ENCODE data around the gene NKD2. TPM values are rescaled to one million over a fixed set of nuclear protein-coding genes. Genes with fewer than 3 reads are reported as not detected.

The NKD2 gene
- total RNA-seq, 1 experiment from 2014 or later = 2.1 TPM

GRCh38 chr5:1062761-1063568, 54.4 kb downstream of the NKD2 start:
- in situ Hi-C loops (cut with HindIII; ENCODE audit: low sequenced_read_pairs) = no loop called here
- no peak for DNase-seq (ENCODE audit: low spot score)

- in situ Hi-C loops (cut with HindIII; ENCODE audit: low sequenced_read_pairs) = no loop called here
- DNase-seq (ENCODE audit: low spot score) = no peak
These were observed 55.2 kb downstream of the NKD2 start for GRCh38 chr5:1063661-1064382.

- in situ Hi-C loops (cut with HindIII; ENCODE audit: low sequenced_read_pairs) = no loop called here
- DNase-seq (ENCODE audit: low spot score) = no peak
These were observed 56.0 kb downstream of the NKD2 start for GRCh38 chr5:1064383-1065142.

GRCh38 chr5:1065143-1065750, 56.6 kb downstream of the NKD2 start:
- DNase-seq (ENCODE audit: low spot score) = no peak
- in situ Hi-C loops (cut with HindIII; ENCODE audit: low sequenced_read_pairs) = no loop called here

GRCh38 chr5:1065891-1066650, 57.5 kb downstream of the NKD2 start:
- in situ Hi-C loops (cut with HindIII; ENCODE audit: low sequenced_read_pairs) = no loop called here
- DNase-seq (ENCODE audit: low spot score) = no peak

- in situ Hi-C loops (cut with HindIII; ENCODE audit: low sequenced_read_pairs) = no loop called here
- no peak for DNase-seq (ENCODE audit: low spot score)
These were observed 58.1 kb downstream of the NKD2 start for GRCh38 chr5:1066676-1067075.

- in situ Hi-C loops (cut with HindIII; ENCODE audit: low sequenced_read_pairs) = no loop called here
- DNase-seq (ENCODE audit: low spot score) = no peak
These were observed 58.8 kb downstream of the NKD2 start for GRCh38 chr5:1067141-1068121.

GRCh38 chr5:1068204-1068894, 59.7 kb downstream of the NKD2 start:
- in situ Hi-C loops (cut with HindIII; ENCODE audit: low sequenced_read_pairs) = no loop called here
- no peak for DNase-seq (ENCODE audit: low spot score)

- in situ Hi-C loops (cut with HindIII; ENCODE audit: low sequenced_read_pairs) = no loop called here
- DNase-seq (ENCODE audit: low spot score) = no peak
These were observed 60.5 kb downstream of the NKD2 start for GRCh38 chr5:1068895-1069719.

GRCh38 chr5:1069720-1070088, 61.1 kb downstream of the NKD2 start:
- no peak for DNase-seq (ENCODE audit: low spot score)
- in situ Hi-C loops (cut with HindIII; ENCODE audit: low sequenced_read_pairs) = no loop called here

GRCh38 chr5:1073239-1074102, 64.9 kb downstream of the NKD2 start:
- in situ Hi-C loops (cut with HindIII; ENCODE audit: low sequenced_read_pairs) = no loop called here
- DNase-seq (ENCODE audit: low spot score) = no peak

GRCh38 chr5:1074226-1074625, 65.6 kb downstream of the NKD2 start:
- in situ Hi-C loops (cut with HindIII; ENCODE audit: low sequenced_read_pairs) = no loop called here
- DNase-seq (ENCODE audit: low spot score) = no peak

- in situ Hi-C loops (cut with HindIII; ENCODE audit: low sequenced_read_pairs) = no loop called here
These were observed 66.4 kb downstream of the NKD2 start for GRCh38 chr5:1074816-1075554.

GRCh38 chr5:1075555-1075881, 66.9 kb downstream of the NKD2 start:
- no peak for DNase-seq (ENCODE audit: low spot score)
- in situ Hi-C loops (cut with HindIII; ENCODE audit: low sequenced_read_pairs) = no loop called here

More at GRCh38 chr5:1074816-1075554, 66.4 kb downstream of the NKD2 start:
- DNase-seq (ENCODE audit: low spot score) = no peak

- in situ Hi-C loops (cut with HindIII; ENCODE audit: low sequenced_read_pairs) = no loop called here
These were observed 67.3 kb downstream of the NKD2 start for GRCh38 chr5:1075931-1076330.

More at GRCh38 chr5:1075931-1076330, 67.3 kb downstream of the NKD2 start:
- DNase-seq (ENCODE audit: low spot score) = no peak

Data from G401 (cell line).